Esophagus muscularis mucosa (tissue), 4 donors: Measurements from ENCODE around the gene CAPN10. TPM values are rescaled to one million over a fixed set of nuclear protein-coding genes. Genes with fewer than 3 reads are reported as not detected.

Experiments
- DNase-seq: peaks from one replicate; pipeline ENCODE4 v3.0.0-alpha.2; 2017; ENCODE audit errors: extremely low spot score
- H3K27ac ChIP-seq, 4 donors: fragments of 200-600 bp; sonication (generic); replicated peaks in 1 of 4; 1 replicate in 3 of 4; 2 replicates in 1 of 4; pipeline ENCODE4 v1.5.1; 2016 to 2019; ENCODE audit warnings: mild to moderate bottlenecking in 1 of 4
- H3K27me3 ChIP-seq, 4 donors: fragments of 200-600 bp; sonication (generic); one replicate each; pipeline versions ENCODE4 v1.5.1 to v1.6.0; 2016 to 2019
- H3K36me3 ChIP-seq, 4 donors: fragments of 200-600 bp; sonication (generic); one replicate each; pipeline ENCODE4 v1.5.1; 2016 to 2019
- H3K4me1 ChIP-seq, 4 donors: fragments of 200-600 bp; sonication (generic); one replicate each; pipeline ENCODE4 v1.5.1; 2016 to 2019
- H3K4me3 ChIP-seq, 4 donors: fragments of 200-600 bp; sonication (generic); 1 replicate in 2 of 4; 2 replicates in 2 of 4; pipeline ENCODE4 v1.5.1; 2016 to 2019; ENCODE audit warnings: mild to moderate bottlenecking in 4 of 4, moderate library complexity in 1 of 4
- H3K9me3 ChIP-seq, 4 donors: fragments of 200-600 bp; sonication (generic); 1 replicate in 3 of 4; 2 replicates in 1 of 4; pipeline ENCODE4 v1.5.1; 2016 to 2019
- EP300 ChIP-seq: sonication (generic); formaldehyde crosslinking; IDR thresholded peaks from one replicate; pipeline ENCODE4 v1.6.1; 2017; ENCODE audit warnings: antibody characterized with exemption
- POLR2A ChIP-seq: fragments of 450-650 bp; IDR thresholded peaks from one replicate; pipeline ENCODE4 v1.6.1; 2017; ENCODE audit warnings: antibody characterized with exemption, moderate library complexity, mild to moderate bottlenecking, low read depth
- POLR2AphosphoS5 ChIP-seq, 2 donors: sonication (generic); formaldehyde crosslinking; IDR thresholded peaks; one replicate each; pipeline ENCODE4 v1.6.1; 2017; ENCODE audit warnings: antibody characterized with exemption in 2 of 2
- WGBS: methylation state at CpG from one replicate; pipeline ENCODE4 v1.1.5; 2018; 5-methylcytosine and 5-hydroxymethylcytosine counted together
- intact Hi-C: fragments of 100-400 bp; cut with DNase I; formaldehyde crosslinking; loops from one replicate; pipeline ENCODE4 v1.15.1; 2023
- total RNA-seq, 4 donors: library from RNA; depleted of rRNA; stranded (reverse); fragments of >200 nt; gene quantifications; one replicate each; pipeline versions ENCODE4 v1.1.0 to v1.2.1, GENCODE V29; 2016
- TF ChIP-seq, protein P1 (sequence below), 3 experiments: fragments of 200-600 bp in 2 of 3; fragments of 450-650 bp in 1 of 3; sonication (generic) in 2 of 3; IDR thresholded peaks; one replicate each; pipeline ENCODE4 v1.5.1; 2017 to 2019; ENCODE audit warnings: antibody characterized with exemption in 3 of 3, mild to moderate bottlenecking in 2 of 3, moderate library complexity in 1 of 3

CAPN10 gene
- total RNA-seq, 4 donors from 2014 or later: 16.7 to 29.2 (median 19.6) TPM

DNA sequence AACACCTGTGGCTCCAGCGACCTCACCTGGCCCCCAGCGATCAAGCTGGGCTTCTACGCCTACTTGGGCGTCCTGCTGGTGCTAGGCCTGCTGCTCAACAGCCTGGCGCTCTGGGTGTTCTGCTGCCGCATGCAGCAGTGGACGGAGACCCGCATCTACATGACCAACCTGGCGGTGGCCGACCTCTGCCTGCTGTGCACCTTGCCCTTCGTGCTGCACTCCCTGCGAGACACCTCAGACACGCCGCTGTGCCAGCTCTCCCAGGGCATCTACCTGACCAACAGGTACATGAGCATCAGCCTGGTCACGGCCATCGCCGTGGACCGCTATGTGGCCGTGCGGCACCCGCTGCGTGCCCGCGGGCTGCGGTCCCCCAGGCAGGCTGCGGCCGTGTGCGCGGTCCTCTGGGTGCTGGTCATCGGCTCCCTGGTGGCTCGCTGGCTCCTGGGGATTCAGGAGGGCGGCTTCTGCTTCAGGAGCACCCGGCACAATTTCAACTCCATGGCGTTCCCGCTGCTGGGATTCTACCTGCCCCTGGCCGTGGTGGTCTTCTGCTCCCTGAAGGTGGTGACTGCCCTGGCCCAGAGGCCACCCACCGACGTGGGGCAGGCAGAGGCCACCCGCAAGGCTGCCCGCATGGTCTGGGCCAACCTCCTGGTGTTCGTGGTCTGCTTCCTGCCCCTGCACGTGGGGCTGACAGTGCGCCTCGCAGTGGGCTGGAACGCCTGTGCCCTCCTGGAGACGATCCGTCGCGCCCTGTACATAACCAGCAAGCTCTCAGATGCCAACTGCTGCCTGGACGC is 43.6 kb downstream of the CAPN10 start:
- H3K27ac ChIP-seq: no peak overlapping the region
- no peak for DNase-seq
- no peak overlapping the region for H3K4me3 ChIP-seq
- TF ChIP-seq POLR2AphosphoS5 (IDR thresholded peaks at IDR 0.05) (no peak), POLR2A (no peak), EP300 (no peak)
- TF ChIP-seq, protein P1, sequence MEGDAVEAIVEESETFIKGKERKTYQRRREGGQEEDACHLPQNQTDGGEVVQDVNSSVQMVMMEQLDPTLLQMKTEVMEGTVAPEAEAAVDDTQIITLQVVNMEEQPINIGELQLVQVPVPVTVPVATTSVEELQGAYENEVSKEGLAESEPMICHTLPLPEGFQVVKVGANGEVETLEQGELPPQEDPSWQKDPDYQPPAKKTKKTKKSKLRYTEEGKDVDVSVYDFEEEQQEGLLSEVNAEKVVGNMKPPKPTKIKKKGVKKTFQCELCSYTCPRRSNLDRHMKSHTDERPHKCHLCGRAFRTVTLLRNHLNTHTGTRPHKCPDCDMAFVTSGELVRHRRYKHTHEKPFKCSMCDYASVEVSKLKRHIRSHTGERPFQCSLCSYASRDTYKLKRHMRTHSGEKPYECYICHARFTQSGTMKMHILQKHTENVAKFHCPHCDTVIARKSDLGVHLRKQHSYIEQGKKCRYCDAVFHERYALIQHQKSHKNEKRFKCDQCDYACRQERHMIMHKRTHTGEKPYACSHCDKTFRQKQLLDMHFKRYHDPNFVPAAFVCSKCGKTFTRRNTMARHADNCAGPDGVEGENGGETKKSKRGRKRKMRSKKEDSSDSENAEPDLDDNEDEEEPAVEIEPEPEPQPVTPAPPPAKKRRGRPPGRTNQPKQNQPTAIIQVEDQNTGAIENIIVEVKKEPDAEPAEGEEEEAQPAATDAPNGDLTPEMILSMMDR (IDR thresholded peaks at IDR 0.05): no peak
- peaks cover 0 to 9% (median 1%) of the 10 kb centered on the region in 4 donors for H3K4me1 ChIP-seq
- peaks cover 0 to 14% (median 3%) of the 10 kb centered on the region in 4 donors for H3K36me3 ChIP-seq
- 94% methylated on average over 32 of the region's 50 CpGs for WGBS
- peaks cover 0 to 2% (median 0%) of the 10 kb centered on the region in 4 donors for H3K27me3 ChIP-seq
- intact Hi-C loops: no loop called here
- peaks cover 0 to 8% (median 6%) of the 10 kb centered on the region in 4 donors for H3K9me3 ChIP-seq

GRCh38 chr2:240630771-240631547 is 44.4 kb downstream of the CAPN10 start:
- peaks cover 0 to 8% (median 6%) of the 10 kb centered on the region in 4 donors for H3K9me3 ChIP-seq
- 92% methylated on average over 16 of the region's 21 CpGs for WGBS
- H3K4me3 ChIP-seq: no peak overlapping the region
- TF ChIP-seq POLR2AphosphoS5 (IDR thresholded peaks at IDR 0.05): no peak
- TF ChIP-seq, protein P1 (IDR thresholded peaks at IDR 0.05): no peak
- TF ChIP-seq EP300: no peak
- no peak for TF ChIP-seq POLR2A
- DNase-seq: no peak
- H3K4me1 ChIP-seq: peaks cover 0 to 9% (median 0%) of the 10 kb centered on the region in 4 donors
- H3K36me3 ChIP-seq: peaks cover 0 to 14% (median 3%) of the 10 kb centered on the region in 4 donors
- no peak overlapping the region for H3K27ac ChIP-seq
- intact Hi-C loops: no loop called here
- peaks cover 0 to 2% (median 0%) of the 10 kb centered on the region in 4 donors for H3K27me3 ChIP-seq

DNA sequence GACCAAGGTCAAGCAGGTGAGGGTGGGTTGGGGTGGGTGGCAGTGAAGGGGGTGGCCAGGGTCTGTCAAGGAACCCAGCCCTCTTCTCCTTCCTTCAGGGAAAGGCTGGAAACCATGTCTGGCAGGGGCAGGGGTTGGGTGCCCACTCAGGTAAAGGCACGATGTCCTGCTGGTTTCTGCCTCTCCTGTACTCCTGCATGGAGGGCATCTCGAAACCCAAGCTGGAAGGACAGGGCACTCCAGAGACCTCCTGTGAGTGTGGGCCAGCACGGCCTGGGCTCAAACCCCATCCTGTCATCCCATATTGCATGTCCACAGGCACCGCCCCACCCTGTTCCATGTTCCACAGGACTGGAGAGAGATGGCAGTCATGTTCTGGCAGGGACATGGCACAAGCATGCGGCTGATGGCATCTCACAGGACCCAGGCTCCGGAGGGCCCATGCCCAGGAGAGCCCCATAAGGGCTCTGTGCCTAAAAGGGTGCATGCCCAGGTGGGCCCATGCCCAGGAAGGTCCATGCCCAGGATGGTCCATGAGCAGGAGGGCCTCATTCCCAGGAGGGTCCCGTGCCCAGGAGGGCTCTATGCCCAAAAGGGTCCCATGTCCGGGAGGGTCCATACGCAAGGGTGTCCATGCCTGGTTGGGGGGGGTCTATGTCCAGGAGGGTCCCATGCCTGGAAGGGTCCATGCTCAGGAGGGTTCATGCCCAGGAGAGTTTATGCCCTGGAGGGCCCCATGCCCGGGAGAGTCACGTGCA is 45.2 kb downstream of the CAPN10 start:
- H3K36me3 ChIP-seq: peaks cover 0 to 14% (median 3%) of the 10 kb centered on the region in 4 donors
- TF ChIP-seq EP300 (no peak), POLR2AphosphoS5 (IDR thresholded peaks at IDR 0.05) (no peak), POLR2A (no peak)
- TF ChIP-seq, protein P1 (IDR thresholded peaks at IDR 0.05): no peak
- no peak for DNase-seq
- H3K4me3 ChIP-seq: no peak overlapping the region
- intact Hi-C loops: no loop called here
- no peak overlapping the region for H3K27ac ChIP-seq
- peaks cover 0 to 6% (median 0%) of the 10 kb centered on the region in 4 donors for H3K4me1 ChIP-seq
- 87% methylated on average over 3 of the region's 11 CpGs for WGBS
- peaks cover 0 to 10% (median 0%) of the 10 kb centered on the region in 4 donors for H3K27me3 ChIP-seq
- H3K9me3 ChIP-seq: peaks cover 0 to 8% (median 6%) of the 10 kb centered on the region in 4 donors

DNA sequence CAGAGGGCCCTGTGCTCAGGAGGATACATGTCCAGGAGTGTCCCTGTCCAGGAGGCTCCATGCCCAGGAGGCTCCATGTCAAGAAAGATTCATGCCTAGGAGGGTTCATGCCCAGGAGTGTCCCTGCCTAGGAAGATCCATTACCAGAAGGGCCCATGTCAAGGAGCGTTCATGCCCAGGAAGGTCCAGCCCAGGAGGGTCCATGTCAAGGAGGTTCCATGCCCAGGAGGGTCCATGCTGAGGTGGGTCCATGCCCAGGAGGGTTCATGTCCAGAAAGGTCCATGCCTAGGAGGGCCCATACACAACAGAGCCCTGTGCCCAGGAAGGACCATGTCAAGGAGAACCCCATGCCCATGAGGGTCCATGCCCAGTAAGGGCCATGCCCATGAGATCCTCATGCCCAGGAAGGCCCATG is 45.8 kb downstream of the CAPN10 start:
- peaks cover 0 to 14% (median 3%) of the 10 kb centered on the region in 4 donors for H3K36me3 ChIP-seq
- peaks cover 0 to 8% (median 6%) of the 10 kb centered on the region in 4 donors for H3K9me3 ChIP-seq
- intact Hi-C loops: no loop called here
- peaks cover 0 to 15% (median 0%) of the 10 kb centered on the region in 4 donors for H3K27me3 ChIP-seq
- no peak overlapping the region for H3K4me3 ChIP-seq
- WGBS: 100% methylated on average over 1 of the region's 1 CpG
- DNase-seq: no peak
- H3K27ac ChIP-seq: no peak overlapping the region
- TF ChIP-seq POLR2AphosphoS5 (IDR thresholded peaks at IDR 0.05): no peak
- no peak for TF ChIP-seq EP300
- TF ChIP-seq, protein P1 (IDR thresholded peaks at IDR 0.05): no peak
- no peak for TF ChIP-seq POLR2A
- H3K4me1 ChIP-seq: no peaks in the 10 kb centered on the region
